Nucleus accumbens (tissue), 56 donors: Measurements from ENCODE around the gene ATP9A.
"Not testable (repeated sequence)": the region's sequence is repeated elsewhere in the genome, so short reads cannot be mapped to it uniquely, and the experiment has no call there.

ENCODE experiments used
- DNase-seq, 56 donors: peaks; one replicate each; lab custom pipeline; 2025; lab: John Stamatoyannopoulos, UW

ATP9A gene

DNA sequence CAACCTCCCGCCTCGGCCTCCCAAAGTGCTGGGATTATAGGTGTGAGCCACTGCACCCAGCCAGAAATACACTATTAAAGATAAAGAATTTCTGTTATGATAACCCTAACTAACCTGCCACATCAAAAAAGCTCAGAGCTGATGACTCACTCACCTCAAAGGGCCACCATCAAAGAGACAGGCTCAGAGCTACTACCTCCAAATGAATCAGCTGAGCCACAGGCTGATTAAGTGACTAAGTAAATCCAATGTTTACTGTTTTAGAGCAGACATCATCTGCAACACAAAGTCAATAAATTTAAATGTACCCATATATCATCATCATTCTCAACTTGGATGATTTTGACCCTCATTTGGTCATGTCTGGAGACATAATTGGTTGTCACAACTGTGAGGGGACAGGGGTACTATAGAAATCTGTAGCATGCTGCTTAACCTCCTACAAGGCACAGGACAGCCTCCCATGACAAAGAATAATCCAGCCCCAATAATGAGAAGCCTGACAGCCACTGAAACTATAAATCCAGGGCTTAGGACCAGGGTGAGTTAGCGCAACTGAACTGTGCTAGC is 106.5 kb downstream of the ATP9A start:
- peak in 1 of 56 donors; percentile 9 for DNase-seq

DNA sequence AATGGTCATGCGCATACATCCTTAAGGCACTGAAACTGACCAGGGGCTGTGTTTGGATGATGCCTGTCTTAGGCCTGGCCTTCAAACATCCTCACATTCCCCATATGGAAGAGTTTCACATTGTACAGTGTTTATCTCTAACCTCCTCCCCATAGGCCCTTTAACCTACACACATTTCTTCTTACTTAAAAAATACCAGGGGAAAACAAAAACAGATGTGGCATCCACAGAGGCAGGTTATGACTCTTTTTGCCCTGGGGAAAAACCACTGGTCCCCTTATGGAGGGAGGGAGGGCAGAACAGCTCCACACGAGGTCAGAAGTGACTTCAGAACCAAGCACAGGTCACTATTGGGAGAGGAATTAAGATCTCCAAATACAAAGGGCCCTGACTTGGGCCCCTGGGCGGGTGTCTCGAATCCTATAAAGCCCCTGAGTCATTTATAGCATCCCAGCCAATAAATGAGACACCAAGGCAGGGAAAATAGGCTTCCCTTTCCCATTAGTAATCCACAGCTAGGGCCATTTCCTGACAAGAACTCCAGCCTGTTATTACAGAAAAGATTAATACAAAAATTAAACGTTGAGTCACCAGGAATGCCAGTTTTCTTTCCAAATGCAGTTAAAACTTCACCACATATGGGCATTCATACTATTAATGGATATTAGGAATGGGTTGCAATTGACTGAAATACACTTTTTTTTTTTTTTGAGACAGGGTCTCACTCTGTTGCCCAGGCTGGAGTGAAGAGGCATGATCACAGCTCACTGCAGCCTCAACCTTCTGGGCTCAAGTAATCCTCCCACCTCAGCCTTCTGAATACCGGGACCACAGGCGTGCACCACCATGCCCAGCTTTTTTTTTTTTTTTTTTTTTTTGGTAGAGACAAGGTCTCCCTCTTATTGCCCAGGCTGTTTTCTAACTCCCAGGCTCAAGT is 107.2 kb downstream of the ATP9A start:
- no peak for DNase-seq

- DNase-seq: no peak
Observed at GRCh38 chr20:51659491-51660050, 108.6 kb downstream of the ATP9A start.

DNA sequence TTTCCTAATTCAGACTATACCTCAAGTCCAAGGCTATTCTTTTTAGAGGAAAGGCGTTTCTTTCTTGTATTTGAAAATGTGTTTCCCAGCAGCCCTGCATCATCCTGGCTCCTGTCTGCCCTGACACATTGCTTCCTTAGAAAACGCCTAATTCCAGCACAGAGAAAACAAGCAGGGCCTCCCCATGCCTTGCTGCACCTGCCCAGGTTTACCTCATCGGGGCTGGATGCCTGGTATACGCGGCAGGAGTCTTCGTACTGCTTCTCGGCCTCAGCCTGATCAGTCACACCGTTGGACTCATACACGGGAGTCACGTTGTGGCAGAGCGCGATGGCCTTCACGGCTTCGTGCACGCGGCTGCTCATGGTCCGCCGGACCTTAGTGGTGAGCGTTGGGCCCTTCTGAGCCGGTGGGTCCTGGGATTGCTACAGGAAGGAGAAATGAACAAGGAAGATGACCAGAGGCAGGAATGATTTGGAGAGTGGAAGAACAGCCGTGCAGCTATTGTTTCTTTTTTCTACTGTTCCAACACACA is 111.4 kb downstream of the ATP9A start:
- no peak for DNase-seq

- not testable (repeated sequence) for DNase-seq
Observed at GRCh38 chr20:51656089-51656488, 112.1 kb downstream of the ATP9A start.

- DNase-seq: no peak
Observed at GRCh38 chr20:51654495-51654894, 113.7 kb downstream of the ATP9A start.

GRCh38 chr20:51654060-51654459 is 114.1 kb downstream of the ATP9A start:
- DNase-seq: no peak

DNA sequence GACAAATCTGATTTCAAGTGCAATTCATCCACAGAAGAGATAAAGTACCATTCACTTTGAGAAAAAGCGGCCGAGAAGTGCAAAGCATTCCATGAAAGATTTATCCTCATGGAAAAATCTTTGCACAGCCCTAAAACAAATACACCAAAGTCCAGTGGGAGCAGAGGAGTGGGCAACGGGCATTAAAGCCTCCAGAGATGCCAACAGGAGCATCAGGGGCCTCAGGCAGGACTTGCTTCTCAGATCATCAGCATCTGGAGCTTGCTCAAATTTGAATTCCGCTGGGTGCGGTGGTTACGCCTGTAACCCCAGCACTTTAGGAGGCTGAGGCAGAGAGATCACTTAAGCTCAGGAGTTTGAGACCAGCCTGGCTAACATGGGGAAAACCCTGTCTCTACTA is 115.0 kb downstream of the ATP9A start:
- DNase-seq: no peak

DNA sequence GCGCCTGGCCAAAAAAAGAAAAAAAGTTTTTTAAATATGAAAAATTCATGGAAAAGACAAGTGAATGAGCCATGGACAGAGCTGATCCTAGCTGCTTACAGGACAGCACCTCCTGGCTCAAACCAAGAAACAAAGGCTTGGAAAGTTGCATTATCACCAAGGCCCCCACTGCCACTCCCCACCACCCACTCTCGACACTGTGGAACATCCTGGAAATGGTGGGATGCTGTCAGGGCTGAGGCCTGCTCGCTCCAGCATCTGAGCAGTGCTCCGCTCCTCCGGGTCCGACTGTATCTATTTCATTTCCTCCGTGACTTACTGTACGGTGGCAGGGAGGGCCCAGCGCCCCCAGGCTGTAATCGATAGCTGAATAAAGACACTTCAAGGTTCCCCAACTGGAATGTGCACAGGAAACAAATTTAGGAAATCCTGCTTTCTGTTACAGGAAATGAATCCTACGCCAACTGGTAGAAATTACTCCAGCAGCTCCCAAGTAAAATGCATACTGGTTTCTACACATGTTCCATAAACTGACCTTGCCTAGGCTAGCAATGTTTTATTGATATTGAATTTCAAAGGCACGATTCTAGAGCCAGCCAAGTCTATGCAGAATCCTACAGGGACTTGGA is 116.2 kb downstream of the ATP9A start:
- peak in 2 of 56 donors; percentile 6 to 22 for DNase-seq

- peak in 1 of 56 donors; percentile 7 for DNase-seq
Observed at GRCh38 chr20:51650685-51651134, 117.5 kb downstream of the ATP9A start.

DNA sequence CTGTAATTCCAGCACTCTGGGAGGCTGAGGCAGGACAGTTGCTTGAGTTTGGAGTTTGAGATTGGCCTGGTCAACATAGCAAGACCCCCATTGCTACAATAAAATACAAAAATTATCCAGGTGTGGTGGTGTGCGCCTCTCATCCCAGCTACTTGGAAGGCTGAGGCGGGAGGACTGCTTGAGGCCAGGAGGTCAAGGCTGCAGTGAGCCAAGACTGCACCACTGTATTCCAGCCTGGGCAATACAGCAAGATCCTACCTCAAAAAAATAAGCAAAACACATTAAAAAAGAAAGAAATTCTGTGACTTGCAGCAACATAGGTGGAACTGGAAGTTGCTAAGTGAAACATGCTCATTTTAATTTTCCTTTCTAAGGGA is 119.6 kb downstream of the ATP9A start:
- no peak for DNase-seq

DNA sequence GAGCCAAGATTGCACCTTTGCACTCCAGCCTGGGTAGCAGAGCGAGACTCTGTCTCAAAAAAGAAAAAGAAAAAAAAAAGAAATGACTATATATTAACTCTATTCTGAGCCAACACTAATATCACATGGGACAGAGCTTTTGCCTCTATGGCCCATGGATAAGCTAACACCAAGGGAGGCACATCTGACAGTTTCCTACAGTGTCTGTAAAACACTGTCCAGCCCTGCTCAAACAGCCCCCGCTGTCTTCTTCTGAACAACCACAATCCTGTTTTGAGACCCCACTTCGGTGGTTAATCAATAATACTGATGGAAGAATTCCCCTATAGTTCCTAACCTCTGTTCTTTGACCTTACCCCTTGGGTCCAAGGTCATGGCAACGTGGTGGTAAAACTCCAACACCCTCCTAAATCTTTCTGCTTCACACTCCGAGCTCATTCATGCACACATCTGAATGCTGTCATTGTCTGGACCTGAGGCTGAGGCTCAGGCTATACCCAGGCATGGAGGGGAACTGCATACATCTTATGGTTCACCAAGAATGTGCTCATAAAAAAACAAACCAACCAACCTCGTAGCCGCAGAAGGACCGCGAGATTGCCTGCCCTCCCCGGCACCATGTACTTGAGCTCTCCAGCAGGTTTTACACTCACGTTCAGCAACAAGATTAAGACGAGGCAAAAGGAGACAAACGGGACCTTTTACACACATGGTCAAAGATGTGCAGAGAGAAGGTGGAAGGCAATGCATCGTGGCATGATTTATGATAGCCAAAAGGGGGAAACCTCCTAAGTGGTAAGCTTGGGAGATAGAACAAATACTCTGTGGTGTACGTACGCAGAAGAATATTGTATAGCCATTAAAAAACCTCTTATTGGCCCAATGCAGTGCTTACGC is 120.3 kb downstream of the ATP9A start:
- DNase-seq: no peak

- DNase-seq: not testable (repeated sequence)
Observed at GRCh38 chr20:51643810-51644209, 124.4 kb downstream of the ATP9A start.

DNA sequence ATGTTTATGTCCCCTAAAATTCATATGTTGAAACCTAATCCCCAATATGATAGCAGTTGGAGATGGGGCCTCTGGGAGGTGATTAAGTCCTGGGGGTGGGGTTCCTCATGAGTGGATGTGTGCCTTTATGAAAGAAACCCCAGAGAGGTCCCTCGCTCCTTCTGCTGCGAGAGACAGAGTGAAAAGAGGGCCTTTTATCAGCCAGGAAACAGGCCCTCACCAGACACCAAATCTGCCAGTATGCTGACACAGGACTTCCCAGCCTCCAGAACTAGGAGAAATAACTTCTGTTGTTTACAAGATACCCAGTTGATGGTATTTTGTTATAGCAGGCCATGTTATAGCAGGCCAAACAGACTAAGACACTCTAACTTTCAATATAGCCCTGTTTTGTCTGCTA is 124.8 kb downstream of the ATP9A start:
- DNase-seq: no peak

- DNase-seq: no peak
Observed at GRCh38 chr20:51641866-51642265, 126.3 kb downstream of the ATP9A start.

- DNase-seq: no peak
Observed at GRCh38 chr20:51640743-51641142, 127.4 kb downstream of the ATP9A start.

- peak in 37 of 56 donors; percentile 2 to 81 (median 19) for DNase-seq
Observed at GRCh38 chr20:51639206-51639832, 128.9 kb downstream of the ATP9A start.

GRCh38 chr20:51637241-51637640 is 130.9 kb downstream of the ATP9A start:
- no peak for DNase-seq

- DNase-seq: peak in 4 of 56 donors; percentile 2 to 26 (median 16)
Observed at GRCh38 chr20:51636123-51636522, 132.1 kb downstream of the ATP9A start.
